Measurements from ENCODE around the gene ALDH1B1.

DNA sequence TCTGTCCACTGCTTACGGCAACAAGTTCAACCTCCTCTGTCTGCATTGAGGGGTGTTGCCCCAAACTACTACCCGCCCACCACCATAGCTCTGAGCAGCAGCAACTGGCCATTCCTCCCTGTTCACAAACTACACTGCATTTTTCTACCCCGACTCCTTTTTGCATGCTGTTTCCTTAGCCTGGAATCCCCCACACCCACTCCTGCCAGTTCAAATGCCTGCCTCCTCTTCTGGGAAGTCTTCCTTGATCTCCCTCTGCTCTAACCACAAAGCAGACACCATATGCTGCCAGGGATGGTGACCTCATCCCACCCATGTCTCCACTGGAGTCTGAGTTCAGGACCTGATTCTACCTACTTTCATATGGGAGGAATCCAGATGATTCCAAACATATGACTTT lies 13.3 kb downstream of the ALDH1B1 start:
- TF ChIP-seq, protein P1, sequence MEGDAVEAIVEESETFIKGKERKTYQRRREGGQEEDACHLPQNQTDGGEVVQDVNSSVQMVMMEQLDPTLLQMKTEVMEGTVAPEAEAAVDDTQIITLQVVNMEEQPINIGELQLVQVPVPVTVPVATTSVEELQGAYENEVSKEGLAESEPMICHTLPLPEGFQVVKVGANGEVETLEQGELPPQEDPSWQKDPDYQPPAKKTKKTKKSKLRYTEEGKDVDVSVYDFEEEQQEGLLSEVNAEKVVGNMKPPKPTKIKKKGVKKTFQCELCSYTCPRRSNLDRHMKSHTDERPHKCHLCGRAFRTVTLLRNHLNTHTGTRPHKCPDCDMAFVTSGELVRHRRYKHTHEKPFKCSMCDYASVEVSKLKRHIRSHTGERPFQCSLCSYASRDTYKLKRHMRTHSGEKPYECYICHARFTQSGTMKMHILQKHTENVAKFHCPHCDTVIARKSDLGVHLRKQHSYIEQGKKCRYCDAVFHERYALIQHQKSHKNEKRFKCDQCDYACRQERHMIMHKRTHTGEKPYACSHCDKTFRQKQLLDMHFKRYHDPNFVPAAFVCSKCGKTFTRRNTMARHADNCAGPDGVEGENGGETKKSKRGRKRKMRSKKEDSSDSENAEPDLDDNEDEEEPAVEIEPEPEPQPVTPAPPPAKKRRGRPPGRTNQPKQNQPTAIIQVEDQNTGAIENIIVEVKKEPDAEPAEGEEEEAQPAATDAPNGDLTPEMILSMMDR (CRISPR knock-in tag; IDR thresholded peaks at IDR 0.05) = no peak
- TF ChIP-seq ZBTB1 (CRISPR knock-in tag; IDR thresholded peaks at IDR 0.05; ENCODE audit: borderline replicate concordance) (no peak), RXRA (CRISPR knock-in tag; IDR thresholded peaks at IDR 0.05) (no peak), FOXA3 (CRISPR knock-in tag; IDR thresholded peaks at IDR 0.05) (no peak), ARHGAP35 (CRISPR knock-in tag; IDR thresholded peaks at IDR 0.05; ENCODE audit: borderline replicate concordance) (no peak), MYC (CRISPR knock-in tag; IDR thresholded peaks at IDR 0.05; ENCODE audit: borderline replicate concordance) (no peak), NONO (IDR thresholded peaks at IDR 0.05) (no peak), NONO (CRISPR knock-in tag; conservative IDR thresholded peaks at IDR 0.05) (no peak), FOSL2 (CRISPR knock-in tag; IDR thresholded peaks at IDR 0.05) (no peak), KDM1A (CRISPR knock-in tag; IDR thresholded peaks at IDR 0.05) (no peak)
- TF ChIP-seq, protein P2, sequence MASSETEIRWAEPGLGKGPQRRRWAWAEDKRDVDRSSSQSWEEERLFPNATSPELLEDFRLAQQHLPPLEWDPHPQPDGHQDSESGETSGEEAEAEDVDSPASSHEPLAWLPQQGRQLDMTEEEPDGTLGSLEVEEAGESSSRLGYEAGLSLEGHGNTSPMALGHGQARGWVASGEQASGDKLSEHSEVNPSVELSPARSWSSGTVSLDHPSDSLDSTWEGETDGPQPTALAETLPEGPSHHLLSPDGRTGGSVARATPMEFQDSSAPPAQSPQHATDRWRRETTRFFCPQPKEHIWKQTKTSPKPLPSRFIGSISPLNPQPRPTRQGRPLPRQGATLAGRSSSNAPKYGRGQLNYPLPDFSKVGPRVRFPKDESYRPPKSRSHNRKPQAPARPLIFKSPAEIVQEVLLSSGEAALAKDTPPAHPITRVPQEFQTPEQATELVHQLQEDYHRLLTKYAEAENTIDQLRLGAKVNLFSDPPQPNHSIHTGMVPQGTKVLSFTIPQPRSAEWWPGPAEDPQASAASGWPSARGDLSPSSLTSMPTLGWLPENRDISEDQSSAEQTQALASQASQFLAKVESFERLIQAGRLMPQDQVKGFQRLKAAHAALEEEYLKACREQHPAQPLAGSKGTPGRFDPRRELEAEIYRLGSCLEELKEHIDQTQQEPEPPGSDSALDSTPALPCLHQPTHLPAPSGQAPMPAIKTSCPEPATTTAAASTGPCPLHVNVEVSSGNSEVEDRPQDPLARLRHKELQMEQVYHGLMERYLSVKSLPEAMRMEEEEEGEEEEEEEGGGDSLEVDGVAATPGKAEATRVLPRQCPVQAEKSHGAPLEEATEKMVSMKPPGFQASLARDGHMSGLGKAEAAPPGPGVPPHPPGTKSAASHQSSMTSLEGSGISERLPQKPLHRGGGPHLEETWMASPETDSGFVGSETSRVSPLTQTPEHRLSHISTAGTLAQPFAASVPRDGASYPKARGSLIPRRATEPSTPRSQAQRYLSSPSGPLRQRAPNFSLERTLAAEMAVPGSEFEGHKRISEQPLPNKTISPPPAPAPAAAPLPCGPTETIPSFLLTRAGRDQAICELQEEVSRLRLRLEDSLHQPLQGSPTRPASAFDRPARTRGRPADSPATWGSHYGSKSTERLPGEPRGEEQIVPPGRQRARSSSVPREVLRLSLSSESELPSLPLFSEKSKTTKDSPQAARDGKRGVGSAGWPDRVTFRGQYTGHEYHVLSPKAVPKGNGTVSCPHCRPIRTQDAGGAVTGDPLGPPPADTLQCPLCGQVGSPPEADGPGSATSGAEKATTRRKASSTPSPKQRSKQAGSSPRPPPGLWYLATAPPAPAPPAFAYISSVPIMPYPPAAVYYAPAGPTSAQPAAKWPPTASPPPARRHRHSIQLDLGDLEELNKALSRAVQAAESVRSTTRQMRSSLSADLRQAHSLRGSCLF (CRISPR knock-in tag; IDR thresholded peaks at IDR 0.05; ENCODE audit: borderline replicate concordance) = no peak
- TF ChIP-seq, protein P3, sequence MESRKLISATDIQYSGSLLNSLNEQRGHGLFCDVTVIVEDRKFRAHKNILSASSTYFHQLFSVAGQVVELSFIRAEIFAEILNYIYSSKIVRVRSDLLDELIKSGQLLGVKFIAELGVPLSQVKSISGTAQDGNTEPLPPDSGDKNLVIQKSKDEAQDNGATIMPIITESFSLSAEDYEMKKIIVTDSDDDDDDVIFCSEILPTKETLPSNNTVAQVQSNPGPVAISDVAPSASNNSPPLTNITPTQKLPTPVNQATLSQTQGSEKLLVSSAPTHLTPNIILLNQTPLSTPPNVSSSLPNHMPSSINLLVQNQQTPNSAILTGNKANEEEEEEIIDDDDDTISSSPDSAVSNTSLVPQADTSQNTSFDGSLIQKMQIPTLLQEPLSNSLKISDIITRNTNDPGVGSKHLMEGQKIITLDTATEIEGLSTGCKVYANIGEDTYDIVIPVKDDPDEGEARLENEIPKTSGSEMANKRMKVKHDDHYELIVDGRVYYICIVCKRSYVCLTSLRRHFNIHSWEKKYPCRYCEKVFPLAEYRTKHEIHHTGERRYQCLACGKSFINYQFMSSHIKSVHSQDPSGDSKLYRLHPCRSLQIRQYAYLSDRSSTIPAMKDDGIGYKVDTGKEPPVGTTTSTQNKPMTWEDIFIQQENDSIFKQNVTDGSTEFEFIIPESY (CRISPR knock-in tag; IDR thresholded peaks at IDR 0.05) = no peak
- TF ChIP-seq, protein P4, sequence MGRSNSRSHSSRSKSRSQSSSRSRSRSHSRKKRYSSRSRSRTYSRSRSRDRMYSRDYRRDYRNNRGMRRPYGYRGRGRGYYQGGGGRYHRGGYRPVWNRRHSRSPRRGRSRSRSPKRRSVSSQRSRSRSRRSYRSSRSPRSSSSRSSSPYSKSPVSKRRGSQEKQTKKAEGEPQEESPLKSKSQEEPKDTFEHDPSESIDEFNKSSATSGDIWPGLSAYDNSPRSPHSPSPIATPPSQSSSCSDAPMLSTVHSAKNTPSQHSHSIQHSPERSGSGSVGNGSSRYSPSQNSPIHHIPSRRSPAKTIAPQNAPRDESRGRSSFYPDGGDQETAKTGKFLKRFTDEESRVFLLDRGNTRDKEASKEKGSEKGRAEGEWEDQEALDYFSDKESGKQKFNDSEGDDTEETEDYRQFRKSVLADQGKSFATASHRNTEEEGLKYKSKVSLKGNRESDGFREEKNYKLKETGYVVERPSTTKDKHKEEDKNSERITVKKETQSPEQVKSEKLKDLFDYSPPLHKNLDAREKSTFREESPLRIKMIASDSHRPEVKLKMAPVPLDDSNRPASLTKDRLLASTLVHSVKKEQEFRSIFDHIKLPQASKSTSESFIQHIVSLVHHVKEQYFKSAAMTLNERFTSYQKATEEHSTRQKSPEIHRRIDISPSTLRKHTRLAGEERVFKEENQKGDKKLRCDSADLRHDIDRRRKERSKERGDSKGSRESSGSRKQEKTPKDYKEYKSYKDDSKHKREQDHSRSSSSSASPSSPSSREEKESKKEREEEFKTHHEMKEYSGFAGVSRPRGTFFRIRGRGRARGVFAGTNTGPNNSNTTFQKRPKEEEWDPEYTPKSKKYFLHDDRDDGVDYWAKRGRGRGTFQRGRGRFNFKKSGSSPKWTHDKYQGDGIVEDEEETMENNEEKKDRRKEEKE (IDR thresholded peaks at IDR 0.05) = no peak
- TF ChIP-seq, protein P5, sequence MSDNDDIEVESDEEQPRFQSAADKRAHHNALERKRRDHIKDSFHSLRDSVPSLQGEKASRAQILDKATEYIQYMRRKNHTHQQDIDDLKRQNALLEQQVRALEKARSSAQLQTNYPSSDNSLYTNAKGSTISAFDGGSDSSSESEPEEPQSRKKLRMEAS (IDR thresholded peaks at IDR 0.05) = no peak

Data from HepG2 (cell line).